Measurements from ENCODE around the gene GALNS.

Gene GALNS

GRCh38 chr16:88796278-88796677 lies 60.5 kb downstream of the GALNS start:
- H3K4me3 Mint-ChIP-seq = no peak overlapping the region
- H3K36me3 Mint-ChIP-seq (ENCODE audit: low read depth) = no peaks in the 10 kb centered on the region
- H3K27ac Mint-ChIP-seq = no peak overlapping the region
- no peaks in the 10 kb centered on the region for H3K4me1 Mint-ChIP-seq
- TF ChIP-seq, protein P1, sequence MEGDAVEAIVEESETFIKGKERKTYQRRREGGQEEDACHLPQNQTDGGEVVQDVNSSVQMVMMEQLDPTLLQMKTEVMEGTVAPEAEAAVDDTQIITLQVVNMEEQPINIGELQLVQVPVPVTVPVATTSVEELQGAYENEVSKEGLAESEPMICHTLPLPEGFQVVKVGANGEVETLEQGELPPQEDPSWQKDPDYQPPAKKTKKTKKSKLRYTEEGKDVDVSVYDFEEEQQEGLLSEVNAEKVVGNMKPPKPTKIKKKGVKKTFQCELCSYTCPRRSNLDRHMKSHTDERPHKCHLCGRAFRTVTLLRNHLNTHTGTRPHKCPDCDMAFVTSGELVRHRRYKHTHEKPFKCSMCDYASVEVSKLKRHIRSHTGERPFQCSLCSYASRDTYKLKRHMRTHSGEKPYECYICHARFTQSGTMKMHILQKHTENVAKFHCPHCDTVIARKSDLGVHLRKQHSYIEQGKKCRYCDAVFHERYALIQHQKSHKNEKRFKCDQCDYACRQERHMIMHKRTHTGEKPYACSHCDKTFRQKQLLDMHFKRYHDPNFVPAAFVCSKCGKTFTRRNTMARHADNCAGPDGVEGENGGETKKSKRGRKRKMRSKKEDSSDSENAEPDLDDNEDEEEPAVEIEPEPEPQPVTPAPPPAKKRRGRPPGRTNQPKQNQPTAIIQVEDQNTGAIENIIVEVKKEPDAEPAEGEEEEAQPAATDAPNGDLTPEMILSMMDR (IDR thresholded peaks at IDR 0.05; ENCODE audit: unreplicated experiment in 3 of 3) = no peak
- no peaks in the 10 kb centered on the region for H3K9me3 Mint-ChIP-seq
- H3K27me3 Mint-ChIP-seq (ENCODE audit: low read depth) = peaks cover 21% of the 10 kb centered on the region

DNA sequence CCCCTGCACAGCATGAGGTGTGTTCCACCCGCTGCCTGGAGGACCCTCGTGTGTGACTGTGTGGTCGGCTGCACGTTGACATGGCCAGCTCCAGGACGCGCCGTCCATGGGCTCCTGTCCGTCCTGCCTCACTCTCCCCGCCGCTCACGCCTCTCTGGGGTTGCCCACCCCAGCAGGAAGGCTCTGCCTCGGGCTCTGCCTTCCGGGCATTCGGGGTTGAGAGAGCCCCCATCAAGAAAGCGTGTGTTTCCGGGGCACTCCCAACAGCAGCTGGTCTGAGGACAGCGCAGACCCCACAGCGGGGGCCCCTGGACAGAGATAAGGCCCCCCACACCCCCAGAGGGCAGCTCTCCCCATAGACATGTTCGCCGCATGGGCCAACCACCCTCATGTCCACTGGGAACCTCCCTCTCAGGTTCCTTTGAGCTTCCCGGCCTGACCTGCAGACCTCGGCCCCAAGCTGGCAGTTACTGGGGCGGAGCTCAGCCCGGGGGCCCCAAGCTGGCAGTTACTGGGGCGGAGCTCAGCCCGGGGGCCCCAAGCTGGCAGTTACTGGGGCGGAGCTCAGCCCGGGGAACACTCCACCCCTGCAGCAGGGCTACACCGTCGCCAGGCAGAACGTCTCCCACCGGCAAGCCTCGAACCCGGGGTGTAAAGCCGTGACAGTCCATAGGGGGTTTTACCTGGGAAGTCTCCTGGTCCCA lies 63.3 kb downstream of the GALNS start:
- TF ChIP-seq, protein P1 (IDR thresholded peaks at IDR 0.05; ENCODE audit: unreplicated experiment in 3 of 3) = no peak
- Mint-ChIP-seq H3K4me3 (no peak overlapping the region), H3K36me3 (ENCODE audit: low read depth) (no peaks in the 10 kb centered on the region), H3K4me1 (no peaks in the 10 kb centered on the region), H3K27ac (no peak overlapping the region), H3K27me3 (ENCODE audit: low read depth) (peaks cover 38% of the 10 kb centered on the region), H3K9me3 (no peaks in the 10 kb centered on the region)

- H3K36me3 Mint-ChIP-seq (ENCODE audit: low read depth) = no peaks in the 10 kb centered on the region
- TF ChIP-seq, protein P1 (IDR thresholded peaks at IDR 0.05; ENCODE audit: unreplicated experiment in 3 of 3) = no peak
- no peak overlapping the region for H3K27ac Mint-ChIP-seq
- no peak overlapping the region for H3K4me3 Mint-ChIP-seq
- peaks cover 38% of the 10 kb centered on the region for H3K27me3 Mint-ChIP-seq (ENCODE audit: low read depth)
- no peaks in the 10 kb centered on the region for H3K4me1 Mint-ChIP-seq
- no peaks in the 10 kb centered on the region for H3K9me3 Mint-ChIP-seq
Observed at GRCh38 chr16:88792668-88793250, 64.0 kb downstream of the GALNS start.

DNA sequence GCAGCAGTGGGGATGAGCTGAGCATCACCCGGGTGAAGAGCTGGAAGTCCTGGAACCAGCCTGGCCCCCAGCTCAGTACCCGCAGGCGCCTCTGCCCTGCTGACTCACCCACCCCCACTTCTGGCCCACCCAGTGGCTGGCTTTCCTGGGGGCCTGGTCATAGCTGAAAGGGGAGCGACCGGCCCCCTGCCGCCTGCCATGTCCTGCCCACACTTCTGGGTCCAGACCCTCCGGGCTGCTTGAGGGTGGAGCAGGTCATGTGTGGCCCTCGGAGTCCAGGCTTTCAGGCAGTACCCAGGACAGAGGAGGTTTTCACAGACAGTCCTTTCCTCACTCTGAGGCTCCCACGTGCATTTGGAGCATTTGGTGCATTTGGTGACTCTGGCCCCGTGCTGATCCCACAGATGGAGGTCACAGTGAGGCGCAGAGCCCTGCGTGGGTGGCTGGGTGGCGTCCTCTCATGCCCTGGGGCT lies 64.6 kb downstream of the GALNS start:
- Mint-ChIP-seq H3K9me3 (no peaks in the 10 kb centered on the region), H3K27me3 (ENCODE audit: low read depth) (peaks cover 43% of the 10 kb centered on the region), H3K27ac (no peak overlapping the region), H3K36me3 (ENCODE audit: low read depth) (no peaks in the 10 kb centered on the region), H3K4me3 (no peak overlapping the region), H3K4me1 (no peaks in the 10 kb centered on the region)
- TF ChIP-seq, protein P1 (IDR thresholded peaks at IDR 0.05; ENCODE audit: unreplicated experiment in 3 of 3) = no peak

GRCh38 chr16:88790312-88791211 lies 66.2 kb downstream of the GALNS start:
- Mint-ChIP-seq H3K27ac (no peak overlapping the region), H3K4me1 (no peaks in the 10 kb centered on the region), H3K36me3 (ENCODE audit: low read depth) (no peaks in the 10 kb centered on the region), H3K27me3 (ENCODE audit: low read depth) (peaks cover 48% of the 10 kb centered on the region), H3K9me3 (no peaks in the 10 kb centered on the region), H3K4me3 (peak overlapping the region in 1 of 3 experiments; percentile 38)
- TF ChIP-seq, protein P1 (IDR thresholded peaks at IDR 0.05; ENCODE audit: unreplicated experiment in 3 of 3) = no peak
